ENCODE data around the gene FSIP1. TPM values are rescaled to one million over a fixed set of nuclear protein-coding genes. Genes with fewer than 3 reads are reported as not detected.

Gene FSIP1
- total RNA-seq, 2 donors from 2014 or later = 4.1 to 5.3 TPM

- Histone ChIP-seq H3K9me3 (no peaks in the 10 kb centered on the region), H3K4me1 (no peaks in the 10 kb centered on the region), H3K36me3 (no peaks in the 10 kb centered on the region), H3K27ac (no peak overlapping the region), H3K4me3 (no peak overlapping the region), H3K9ac (ENCODE audit: low read depth in 2 of 2, low read length in 2 of 2) (no peak overlapping the region), H3K27me3 (no peaks in the 10 kb centered on the region)
- intact Hi-C loops (cut with DNase I) = no loop called here
- no peak for TF ChIP-seq CTCF (IDR thresholded peaks at IDR 0.05)
- DNase-seq = no peak
These were observed 60.7 kb downstream of the FSIP1 start for GRCh38 chr15:39721893-39722292.

- Histone ChIP-seq H3K9me3 (no peaks in the 10 kb centered on the region), H3K4me3 (no peak overlapping the region), H3K27me3 (no peaks in the 10 kb centered on the region), H3K27ac (no peak overlapping the region), H3K36me3 (no peaks in the 10 kb centered on the region), H3K9ac (ENCODE audit: low read depth in 2 of 2, low read length in 2 of 2) (no peak overlapping the region), H3K4me1 (no peaks in the 10 kb centered on the region)
- intact Hi-C loops (cut with DNase I) = no loop called here
- DNase-seq = no peak
- no peak for TF ChIP-seq CTCF (IDR thresholded peaks at IDR 0.05)
These were observed 61.7 kb downstream of the FSIP1 start for GRCh38 chr15:39720621-39721611.

- TF ChIP-seq CTCF (IDR thresholded peaks at IDR 0.05) = no peak
- Histone ChIP-seq H3K4me3 (no peak overlapping the region), H3K27ac (no peak overlapping the region), H3K36me3 (no peaks in the 10 kb centered on the region), H3K27me3 (no peaks in the 10 kb centered on the region), H3K4me1 (no peaks in the 10 kb centered on the region), H3K9ac (ENCODE audit: low read depth in 2 of 2, low read length in 2 of 2) (no peak overlapping the region), H3K9me3 (no peaks in the 10 kb centered on the region)
- intact Hi-C loops (cut with DNase I) = no loop called here
- DNase-seq = no peak
These were observed 62.6 kb downstream of the FSIP1 start for GRCh38 chr15:39720081-39720480.

- H3K9me3 ChIP-seq = no peaks in the 10 kb centered on the region
- H3K27me3 ChIP-seq = no peaks in the 10 kb centered on the region
- H3K4me1 ChIP-seq = no peaks in the 10 kb centered on the region
- no peak overlapping the region for H3K4me3 ChIP-seq
- no peak overlapping the region for H3K27ac ChIP-seq
- no peak for DNase-seq
- H3K36me3 ChIP-seq = no peaks in the 10 kb centered on the region
- no peak for TF ChIP-seq CTCF (IDR thresholded peaks at IDR 0.05)
- intact Hi-C loops (cut with DNase I) = no loop called here
- no peak overlapping the region for H3K9ac ChIP-seq (ENCODE audit: low read depth in 2 of 2, low read length in 2 of 2)
These were observed 63.5 kb downstream of the FSIP1 start for GRCh38 chr15:39719109-39719508.

GRCh38 chr15:39717134-39717533, 65.5 kb downstream of the FSIP1 start:
- no peak overlapping the region for H3K4me3 ChIP-seq
- DNase-seq = no peak
- intact Hi-C loops (cut with DNase I) = no loop called here
- H3K4me1 ChIP-seq = no peaks in the 10 kb centered on the region
- no peak for TF ChIP-seq CTCF (IDR thresholded peaks at IDR 0.05)
- no peaks in the 10 kb centered on the region for H3K36me3 ChIP-seq
- H3K27ac ChIP-seq = no peak overlapping the region
- no peak overlapping the region for H3K9ac ChIP-seq (ENCODE audit: low read depth in 2 of 2, low read length in 2 of 2)
- H3K9me3 ChIP-seq = no peaks in the 10 kb centered on the region
- H3K27me3 ChIP-seq = no peaks in the 10 kb centered on the region

Measured in colonic mucosa (tissue), 4 donors.